Measurements from ENCODE around the gene IL1B. TPM values are rescaled to one million over a fixed set of nuclear protein-coding genes. Genes with fewer than 3 reads are reported as not detected.

IL1B gene
- total RNA-seq, 4 donors from 2014 or later, result 2.7 TPM; not detected in 3

GRCh38 chr2:112809112-112809511 lies 27.5 kb downstream of the IL1B start:
- no peak overlapping the region for H3K27ac ChIP-seq (replicated peaks in 1 of 4)
- H3K27me3 ChIP-seq, result no peaks in the 10 kb centered on the region
- DNase-seq (ENCODE audit: extremely low spot score), result no peak
- TF ChIP-seq CTCF (IDR thresholded peaks at IDR 0.05) (no peak), EP300 (IDR thresholded peaks at IDR 0.05) (no peak), POLR2A (IDR thresholded peaks at IDR 0.05; ENCODE audit: low read depth) (no peak), POLR2AphosphoS5 (IDR thresholded peaks at IDR 0.05) (no peak)
- intact Hi-C loops (cut with DNase I), result no loop called here
- peaks cover 0 to 8% (median 4%) of the 10 kb centered on the region in 4 donors for H3K9me3 ChIP-seq
- H3K4me1 ChIP-seq, result peaks cover 16 to 28% (median 28%) of the 10 kb centered on the region in 4 donors
- H3K36me3 ChIP-seq, result no peaks in the 10 kb centered on the region
- H3K4me3 ChIP-seq, result no peak overlapping the region

- no peaks in the 10 kb centered on the region for H3K36me3 ChIP-seq
Measured at GRCh38 chr2:112807233-112807807, 29.3 kb downstream of the IL1B start.

GRCh38 chr2:112805542-112805941 lies 31.0 kb downstream of the IL1B start:
- no peak overlapping the region for H3K27ac ChIP-seq (replicated peaks in 1 of 4)
- H3K9me3 ChIP-seq, result peaks cover 0 to 8% (median 4%) of the 10 kb centered on the region in 4 donors
- TF ChIP-seq POLR2AphosphoS5 (IDR thresholded peaks at IDR 0.05) (no peak), CTCF (IDR thresholded peaks at IDR 0.05) (no peak), EP300 (IDR thresholded peaks at IDR 0.05) (no peak), POLR2A (IDR thresholded peaks at IDR 0.05; ENCODE audit: low read depth) (no peak)
- no peaks in the 10 kb centered on the region for H3K36me3 ChIP-seq
- 88% methylated on average over 11 of the region's 11 CpGs for WGBS
- DNase-seq (ENCODE audit: extremely low spot score), result no peak
- H3K4me3 ChIP-seq, result no peak overlapping the region
- H3K4me1 ChIP-seq, result no peaks in the 10 kb centered on the region
- intact Hi-C loops (cut with DNase I), result no loop called here
- no peaks in the 10 kb centered on the region for H3K27me3 ChIP-seq

More at GRCh38 chr2:112807233-112807807, 29.3 kb downstream of the IL1B start:
- intact Hi-C loops (cut with DNase I), result no loop called here
- DNase-seq (ENCODE audit: extremely low spot score), result no peak
- TF ChIP-seq CTCF (IDR thresholded peaks at IDR 0.05) (no peak), POLR2AphosphoS5 (IDR thresholded peaks at IDR 0.05) (no peak), POLR2A (IDR thresholded peaks at IDR 0.05; ENCODE audit: low read depth) (no peak), EP300 (IDR thresholded peaks at IDR 0.05) (no peak)
- Histone ChIP-seq H3K27me3 (no peaks in the 10 kb centered on the region), H3K9me3 (peaks cover 0 to 8% (median 4%) of the 10 kb centered on the region in 4 donors), H3K27ac (replicated peaks in 1 of 4) (no peak overlapping the region), H3K4me1 (peaks cover 2 to 13% (median 11%) of the 10 kb centered on the region in 4 donors), H3K4me3 (no peak overlapping the region)
- WGBS, result 93% methylated on average over 3 of the region's 3 CpGs

- no peaks in the 10 kb centered on the region for H3K4me1 ChIP-seq
- no peak overlapping the region for H3K27ac ChIP-seq (replicated peaks in 1 of 4)
- H3K36me3 ChIP-seq, result no peaks in the 10 kb centered on the region
- TF ChIP-seq CTCF (IDR thresholded peaks at IDR 0.05) (no peak), POLR2AphosphoS5 (IDR thresholded peaks at IDR 0.05) (no peak), POLR2A (IDR thresholded peaks at IDR 0.05; ENCODE audit: low read depth) (no peak), EP300 (IDR thresholded peaks at IDR 0.05) (no peak)
- no peak for DNase-seq (ENCODE audit: extremely low spot score)
- H3K27me3 ChIP-seq, result no peaks in the 10 kb centered on the region
- H3K4me3 ChIP-seq, result no peak overlapping the region
- intact Hi-C loops (cut with DNase I), result no loop called here
- WGBS, result 75% methylated on average over 5 of the region's 5 CpGs
- peaks cover 0 to 8% (median 4%) of the 10 kb centered on the region in 4 donors for H3K9me3 ChIP-seq
Measured at GRCh38 chr2:112803691-112804521, 32.7 kb downstream of the IL1B start.

Data from esophagus muscularis mucosa (tissue), 4 donors.